HG03097 (cell line): Measurements from ENCODE around the gene LSM12.

Experiments used
- ATAC-seq: cut with Tn5 transposase; IDR thresholded peaks from one replicate; pipeline ENCODE4 v1.9.1; 2021; ENCODE audit not compliant: unreplicated experiment, low FRiP score

LSM12 gene

GRCh38 chr17:44095647-44096496 lies 29.4 kb upstream of the LSM12 start:
- no peak for ATAC-seq

GRCh38 chr17:44095388-44095646 lies 28.8 kb upstream of the LSM12 start:
- ATAC-seq, result no peak

GRCh38 chr17:44094701-44095387 lies 28.4 kb upstream of the LSM12 start:
- ATAC-seq, result no peak

GRCh38 chr17:44093231-44093900 lies 26.9 kb upstream of the LSM12 start:
- ATAC-seq, result no peak

DNA sequence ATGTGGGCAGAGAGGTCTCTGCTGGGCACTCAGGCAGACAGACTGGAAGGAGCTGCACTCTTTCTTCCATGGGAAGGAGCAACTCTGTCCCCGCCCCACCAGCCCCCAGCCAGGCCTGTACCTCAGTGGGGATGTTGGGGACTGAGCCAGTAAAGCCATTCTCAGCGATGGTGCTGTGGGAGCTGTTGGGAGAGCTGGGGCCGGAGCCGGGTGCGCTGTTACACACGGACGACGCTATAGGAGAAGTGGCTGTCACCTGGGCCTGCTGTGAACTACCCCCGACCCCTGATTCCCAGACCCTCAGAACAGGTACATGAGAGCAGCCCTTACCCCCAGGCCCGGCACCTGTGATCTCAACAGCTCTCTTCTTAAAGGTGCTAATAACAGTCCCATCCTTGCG lies 25.6 kb upstream of the LSM12 start:
- no peak for ATAC-seq

DNA sequence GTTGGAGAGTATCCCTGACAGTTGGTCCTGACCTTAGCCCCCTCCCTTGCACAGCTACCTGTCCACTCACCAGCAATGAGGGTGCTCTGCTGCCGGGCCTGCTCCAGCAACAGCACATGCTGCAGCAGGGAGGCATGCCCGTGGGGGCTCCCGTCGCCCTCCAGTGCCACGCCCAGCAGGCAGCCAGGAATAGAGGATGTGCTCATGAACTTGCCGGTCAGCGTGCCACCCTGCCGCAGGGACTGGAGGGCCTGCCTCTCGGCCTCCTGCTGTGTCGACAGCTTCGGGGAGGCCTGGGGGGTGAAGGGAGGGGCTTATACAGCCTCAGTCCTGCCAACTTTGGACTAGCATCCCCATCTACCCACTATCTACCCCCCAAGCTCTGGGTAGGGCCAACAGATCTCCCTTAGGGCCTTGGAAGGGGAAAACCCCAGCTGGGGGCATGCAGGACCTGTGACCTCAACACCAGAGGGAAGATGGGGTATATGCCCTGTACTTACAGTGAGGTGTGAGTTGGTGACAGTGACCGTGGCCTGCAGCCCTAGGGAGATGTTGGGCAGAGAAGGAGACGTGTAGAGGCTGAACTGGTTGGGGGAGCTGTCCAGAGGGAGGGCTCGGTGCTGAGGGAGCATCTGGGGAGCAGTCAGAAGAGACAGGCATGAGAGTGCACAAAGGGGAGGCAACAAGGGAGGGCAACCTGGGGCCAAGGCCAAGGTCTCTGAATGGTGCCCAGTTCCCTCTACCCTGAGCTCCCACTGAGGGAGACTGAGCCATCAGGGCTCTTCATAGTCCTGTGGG lies 24.9 kb upstream of the LSM12 start:
- ATAC-seq, result no peak

DNA sequence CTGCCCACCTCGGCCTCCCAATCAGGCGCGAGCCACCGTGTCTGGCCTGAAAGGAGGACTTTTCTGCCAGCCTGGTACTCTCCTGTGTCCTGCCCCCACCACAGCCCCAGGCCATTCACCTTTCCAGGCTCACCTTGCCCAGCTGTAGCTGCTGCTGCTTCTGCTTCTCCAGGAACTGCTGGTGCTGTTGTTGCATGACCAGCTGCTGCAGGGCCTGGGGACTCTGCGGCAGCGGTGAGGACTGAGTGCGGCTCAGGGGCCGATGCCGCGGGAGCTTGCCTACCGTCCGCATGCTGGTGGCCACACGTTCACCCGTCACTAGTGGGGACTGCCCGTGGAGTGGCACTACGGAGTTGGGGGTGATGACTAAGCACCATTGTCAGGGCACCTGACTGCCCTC lies 21.8 kb upstream of the LSM12 start:
- ATAC-seq, result no peak

- ATAC-seq, result no peak
Measured at GRCh38 chr17:44087319-44087718, 20.8 kb upstream of the LSM12 start.

DNA sequence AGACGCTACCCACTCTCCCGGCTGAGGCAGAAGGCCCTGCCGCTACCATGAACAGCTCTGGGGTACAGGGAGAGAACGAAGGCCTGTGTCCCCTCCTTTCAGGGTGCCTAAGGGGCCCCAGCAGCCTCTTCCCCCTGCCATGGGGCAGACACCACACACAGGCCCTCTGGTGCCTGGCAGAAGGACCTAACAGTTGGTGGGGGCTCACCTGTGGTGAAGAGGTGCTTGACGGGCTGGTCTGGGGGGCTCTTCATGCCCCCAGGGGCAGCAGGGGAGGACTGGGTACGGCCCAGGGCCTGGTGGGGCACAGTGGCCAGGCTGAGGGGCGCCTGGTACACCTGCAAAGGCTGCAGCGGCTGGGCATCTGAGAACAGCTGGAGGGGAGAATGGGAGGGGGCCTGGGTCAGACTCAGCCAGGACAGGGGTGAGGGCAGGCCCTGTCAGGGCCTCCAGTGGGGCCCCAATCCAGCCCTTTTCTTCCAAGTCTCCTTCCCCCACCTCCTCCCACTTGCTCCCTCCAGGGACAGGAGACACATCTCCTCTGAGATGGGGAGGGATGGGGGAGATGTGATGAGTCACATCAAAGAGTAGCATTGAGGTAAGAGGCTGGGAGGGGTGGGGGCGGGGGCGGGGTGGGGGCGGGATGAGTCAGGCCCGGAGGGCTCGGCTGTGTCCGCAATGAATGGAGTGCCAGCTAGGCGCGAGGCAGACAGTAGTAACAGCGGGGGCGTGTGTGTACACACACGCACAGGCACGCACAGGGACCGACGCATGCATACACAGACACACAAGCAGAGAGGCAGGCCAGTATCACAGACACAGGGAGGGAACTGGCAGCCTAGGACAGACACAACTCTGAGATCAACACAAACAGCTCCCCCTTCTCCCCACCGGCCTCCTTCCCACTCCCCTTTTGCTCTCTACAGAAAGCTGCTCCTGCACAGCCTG lies 20.2 kb upstream of the LSM12 start:
- no peak for ATAC-seq

DNA sequence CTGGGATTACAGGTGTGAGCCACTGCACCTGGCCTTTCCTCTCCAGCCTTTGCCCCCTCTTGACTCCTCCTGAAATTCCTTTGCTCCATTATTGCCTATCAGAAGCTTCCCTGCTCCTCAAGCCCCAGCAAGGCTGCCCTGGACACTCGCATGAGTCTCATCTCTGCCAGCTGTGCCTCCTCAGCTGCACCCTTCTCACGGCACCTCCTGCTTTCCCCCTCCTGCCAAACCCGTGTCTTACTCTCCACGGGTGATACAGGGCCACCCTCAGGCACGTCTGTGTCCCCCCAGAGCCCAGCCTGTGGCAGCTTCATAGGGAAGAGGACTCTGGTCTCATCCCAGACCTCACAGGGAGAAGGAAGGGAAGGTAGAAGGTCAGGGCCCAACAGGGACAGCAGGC lies 19.4 kb upstream of the LSM12 start:
- no peak for ATAC-seq

GRCh38 chr17:44084921-44085320 lies 18.4 kb upstream of the LSM12 start:
- no peak for ATAC-seq

GRCh38 chr17:44084131-44084538 lies 17.7 kb upstream of the LSM12 start:
- ATAC-seq, result no peak

DNA sequence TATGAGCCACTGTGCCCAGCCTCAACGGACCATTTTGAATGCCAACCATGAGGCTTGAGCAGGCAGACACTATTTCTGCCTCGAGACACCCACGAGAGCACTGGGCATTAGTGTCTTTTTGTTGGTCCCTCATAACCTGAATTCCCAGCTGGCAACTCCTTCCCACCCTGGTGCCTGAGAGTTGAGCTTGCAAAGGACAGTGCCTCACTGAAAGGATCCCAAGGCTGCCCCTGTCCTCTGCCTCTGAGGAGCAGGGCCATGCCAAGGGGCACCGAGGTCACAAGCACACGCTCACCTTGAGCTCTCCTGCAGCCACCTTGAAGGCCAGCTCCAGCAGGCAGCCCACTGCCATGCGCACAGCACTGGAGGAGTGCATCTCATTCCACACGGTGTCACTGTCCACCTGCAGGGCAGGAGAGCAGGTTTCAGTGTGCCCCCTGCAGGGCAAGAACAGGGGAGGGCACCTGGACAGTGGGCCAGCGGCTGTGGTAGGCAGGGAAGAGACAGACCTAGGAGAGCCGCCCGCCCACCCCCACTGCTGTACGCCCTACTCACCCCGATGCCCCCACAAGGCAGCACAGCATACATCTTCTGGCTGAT lies 16.9 kb upstream of the LSM12 start:
- ATAC-seq, result no peak

GRCh38 chr17:44082256-44082927 lies 15.9 kb upstream of the LSM12 start:
- no peak for ATAC-seq

GRCh38 chr17:44081681-44082080 lies 15.2 kb upstream of the LSM12 start:
- ATAC-seq, result no peak

GRCh38 chr17:44079877-44080821 lies 13.7 kb upstream of the LSM12 start:
- ATAC-seq, result no peak

- ATAC-seq, result no peak
Measured at GRCh38 chr17:44078412-44078811, 11.9 kb upstream of the LSM12 start.

DNA sequence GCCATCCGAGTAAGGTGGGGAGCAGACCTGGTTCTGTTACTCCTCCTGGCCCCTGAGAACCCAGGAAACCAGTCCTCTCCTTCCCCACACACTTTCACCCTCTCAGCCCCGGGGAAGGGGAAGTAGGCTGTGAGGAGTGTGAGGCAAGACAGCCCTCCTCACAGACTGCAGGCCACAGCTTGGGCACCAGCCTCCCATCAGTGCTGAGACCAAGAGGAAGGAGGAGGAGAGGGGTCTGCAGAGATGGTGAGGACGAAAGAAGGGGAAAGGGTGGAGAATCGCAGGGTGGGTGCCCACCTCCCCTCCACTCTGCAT lies 11.1 kb upstream of the LSM12 start:
- no peak for ATAC-seq
